ENCODE data around the gene ERV3-1. TPM values are rescaled to one million over a fixed set of nuclear protein-coding genes. Genes with fewer than 3 reads are reported as not detected.
"Not testable (repeated sequence)": the region's sequence is repeated elsewhere in the genome, so short reads cannot be mapped to it uniquely, and the experiment has no call there.

ERV3-1 gene
- total RNA-seq, 4 donors from 2014 or later, result 26.3 to 85.8 (median 46.0) TPM

DNA sequence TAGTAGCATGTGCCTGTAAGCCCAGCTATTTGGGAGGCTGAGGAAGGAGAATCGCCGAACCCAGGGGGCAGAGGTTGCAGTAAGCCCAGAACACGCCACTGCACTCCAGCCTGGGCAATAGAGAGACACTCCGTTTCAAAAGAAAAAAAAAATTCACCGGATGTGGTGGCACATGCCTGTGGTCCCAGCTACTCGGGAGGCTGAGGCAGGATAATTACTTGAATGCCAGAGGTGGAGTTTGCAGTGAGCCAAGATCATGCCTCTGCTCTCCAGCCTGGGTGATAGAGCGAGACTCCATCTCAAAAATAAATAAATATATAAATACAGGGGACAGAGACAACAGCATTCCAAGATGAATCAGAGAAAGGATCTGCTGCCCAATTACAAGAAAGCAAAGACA is 3.4 kb upstream of the ERV3-1 start:
- ATAC-seq (ENCODE audit: low FRiP score); DNase-seq (ENCODE audit: low spot score): not testable (repeated sequence)

DNA sequence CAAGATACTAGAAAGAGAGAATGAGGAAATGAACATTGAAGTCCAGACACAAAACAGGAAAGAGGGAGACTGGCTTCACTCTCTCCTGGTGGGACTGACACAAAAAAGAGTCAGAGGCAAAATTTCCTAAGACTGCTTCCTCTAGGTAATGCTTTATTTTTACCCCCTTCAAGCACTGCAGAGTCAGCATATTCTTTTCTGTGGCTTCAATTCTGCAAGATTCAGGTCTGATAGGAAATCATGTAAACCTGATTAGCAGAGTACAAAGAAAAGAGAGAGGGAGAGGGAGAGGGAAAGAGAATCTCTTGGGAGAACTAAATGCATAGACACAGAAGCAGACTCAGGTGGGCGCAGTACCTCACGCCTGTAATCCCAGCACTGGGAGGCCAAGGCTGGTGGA is 2.9 kb upstream of the ERV3-1 start:
- DNase-seq (ENCODE audit: low spot score); ATAC-seq (ENCODE audit: low FRiP score): not testable (repeated sequence)

DNA sequence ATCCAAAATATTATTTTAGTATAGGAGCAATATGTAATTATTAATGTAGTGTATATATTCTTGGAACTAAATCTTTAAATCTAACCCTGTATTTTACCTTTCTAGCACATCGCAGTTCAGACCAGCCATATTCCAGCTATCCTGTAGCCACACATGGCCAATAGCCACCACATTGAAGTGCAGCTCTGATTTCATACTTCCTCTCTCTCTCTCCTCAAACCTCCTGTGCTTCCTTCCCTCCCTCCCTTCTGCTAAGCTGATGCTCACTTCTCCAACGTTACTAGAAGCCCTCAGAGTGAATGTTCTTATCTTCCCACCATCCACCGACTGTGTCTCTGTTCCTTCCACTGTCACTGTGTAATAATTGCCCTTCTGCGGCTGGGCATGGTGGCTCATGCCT is 549 bp upstream of the ERV3-1 start:
- not testable (repeated sequence) for ATAC-seq (ENCODE audit: low FRiP score); DNase-seq (ENCODE audit: low spot score)

- no peak for TF ChIP-seq CTCF (IDR thresholded peaks at IDR 0.05)
- ATAC-seq (ENCODE audit: low FRiP score) (no peak), DNase-seq (ENCODE audit: low spot score) (no peak)
These were observed 1.9 kb downstream of the ERV3-1 start for GRCh38 chr7:65004575-65004974.

GRCh38 chr7:65002972-65003585 is 3.4 kb downstream of the ERV3-1 start:
- DNase-seq (ENCODE audit: low spot score), result no peak
- no peak for TF ChIP-seq CTCF (IDR thresholded peaks at IDR 0.05)
- no peak for ATAC-seq (ENCODE audit: low FRiP score)

DNA sequence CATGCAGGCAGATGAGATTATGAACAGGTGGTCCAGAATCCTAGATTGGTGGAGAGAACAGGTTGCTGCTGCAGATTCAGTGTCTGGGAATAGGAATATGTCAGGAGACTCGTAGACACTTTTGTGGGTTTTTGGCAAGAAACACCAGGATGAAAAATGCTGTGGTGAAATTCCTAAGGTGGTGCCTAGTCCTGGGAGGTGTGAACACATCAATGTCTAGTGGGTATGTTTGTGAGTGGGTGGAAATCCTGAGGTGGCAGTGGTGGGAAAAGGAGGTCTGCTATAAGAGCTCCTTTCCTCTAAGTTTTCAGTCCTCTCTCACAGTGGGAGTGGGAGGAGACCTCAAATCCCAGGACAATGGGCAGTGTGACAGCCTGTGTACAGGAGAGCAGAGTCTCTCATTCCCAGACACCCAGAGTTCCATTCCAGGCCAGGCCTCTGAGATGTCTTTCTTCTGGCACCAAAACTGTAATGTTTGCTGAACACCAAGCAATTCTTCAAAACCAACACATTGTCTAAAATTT is 5.1 kb downstream of the ERV3-1 start:
- no peak for ATAC-seq (ENCODE audit: low FRiP score)
- no peak for TF ChIP-seq CTCF (IDR thresholded peaks at IDR 0.05)

DNA sequence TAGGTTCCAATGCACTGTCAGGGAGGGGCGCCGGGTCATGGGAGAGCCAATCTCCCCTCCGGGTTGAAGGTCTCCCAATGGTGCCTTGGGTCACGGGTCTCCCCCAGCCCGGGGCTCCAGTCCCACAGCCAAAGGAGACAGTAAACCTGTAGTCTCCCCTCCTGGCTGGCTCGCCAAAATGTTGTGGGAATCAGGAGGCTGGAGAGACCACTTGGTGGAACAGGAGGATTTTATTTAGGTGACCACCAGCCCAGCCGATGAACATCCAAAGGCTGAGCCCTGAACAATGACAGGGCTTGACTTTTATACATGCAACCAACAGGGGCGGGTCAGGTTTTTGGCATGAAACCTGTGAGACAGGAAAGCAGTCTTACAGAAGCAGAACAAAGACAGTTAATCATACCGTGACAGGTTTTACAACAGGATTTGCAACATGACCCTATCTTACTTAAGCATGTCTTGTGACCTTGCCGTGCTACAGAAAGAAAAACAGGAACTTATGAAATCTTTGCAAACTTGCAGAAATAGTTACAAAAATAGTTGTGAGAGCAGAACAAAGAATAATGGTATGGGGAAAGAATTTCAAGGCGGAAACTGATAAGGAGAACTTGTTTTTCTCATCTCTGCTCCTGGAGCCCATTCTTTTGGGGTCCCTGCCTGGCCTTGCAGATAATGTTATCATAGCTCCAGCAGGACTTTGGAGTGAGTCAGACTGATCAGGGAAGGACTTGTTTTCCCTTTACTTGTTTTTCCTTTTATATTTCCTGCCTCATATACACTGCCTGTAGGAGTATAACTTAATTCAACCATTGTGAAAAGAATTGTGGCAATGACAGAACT is 7.1 kb downstream of the ERV3-1 start:
- DNase-seq (ENCODE audit: low spot score) (no peak), ATAC-seq (ENCODE audit: low FRiP score) (no peak)
- TF ChIP-seq CTCF (IDR thresholded peaks at IDR 0.05), result no peak

More for the DNA sequence above, 5.1 kb downstream of the ERV3-1 start:
- no peak for DNase-seq (ENCODE audit: low spot score)

- no peak for ATAC-seq (ENCODE audit: low FRiP score)
- no peak for TF ChIP-seq CTCF (IDR thresholded peaks at IDR 0.05)
- no peak for DNase-seq (ENCODE audit: low spot score)
These were observed 7.7 kb downstream of the ERV3-1 start for GRCh38 chr7:64998865-64999164.

Measured in omental fat pad (tissue), 4 donors.